Astrocyte (in vitro differentiated cells and primary cell): Measurements from ENCODE around the gene LRRK2. TPM values are rescaled to one million over a fixed set of nuclear protein-coding genes. Genes with fewer than 3 reads are reported as not detected.

Experiments used
- DNase-seq: peaks from one replicate; pipeline ENCODE4 v3.0.0-alpha.2; 2010; ENCODE audit warnings: low read depth
- FAIRE-seq: peaks from 2 replicates; lab custom pipeline; 2011; peaks lifted over from hg19 to GRCh38; lab: Jason Lieb, UNC
- H2AFZ ChIP-seq: 2 replicates; pipeline ENCODE4 v1.6.0; 2012; ENCODE audit warnings: low read depth, low read length, inconsistent platforms
- H3K27ac ChIP-seq: 2 replicates; pipeline ENCODE4 v1.5.1; 2011; ENCODE audit warnings: low read depth, low read length, inconsistent platforms
- H3K27me3 ChIP-seq: 2 replicates; pipeline ENCODE4 v1.6.0; 2011; ENCODE audit warnings: low read length, inconsistent platforms; ENCODE audit not compliant: insufficient read depth
- H3K36me3 ChIP-seq: 2 replicates; pipeline ENCODE4 v1.5.1; 2011; ENCODE audit warnings: low read length, inconsistent platforms; ENCODE audit not compliant: insufficient read depth
- H3K4me1 ChIP-seq: 2 replicates; pipeline ENCODE4 v1.5.1; 2011; ENCODE audit warnings: low read length, inconsistent platforms; ENCODE audit not compliant: insufficient read depth
- H3K4me2 ChIP-seq: 2 replicates; pipeline ENCODE4 v1.6.0; 2012; ENCODE audit warnings: low read length, inconsistent platforms
- H3K4me3 ChIP-seq: 2 replicates; pipeline ENCODE4 v1.5.1; 2011; ENCODE audit warnings: low read depth, mild to moderate bottlenecking, low read length, inconsistent platforms; ENCODE audit not compliant: insufficient read depth
- H3K79me2 ChIP-seq: 2 replicates; pipeline ENCODE4 v1.6.0; 2012; ENCODE audit warnings: mild to moderate bottlenecking, low read length, inconsistent platforms; ENCODE audit not compliant: insufficient read depth
- H3K9ac ChIP-seq: 2 replicates; pipeline ENCODE4 v1.6.0; 2012; ENCODE audit warnings: mild to moderate bottlenecking, low read length, inconsistent platforms
- H3K9me3 ChIP-seq: 2 replicates; pipeline ENCODE4 v1.5.1; 2012; ENCODE audit warnings: low read depth, mild to moderate bottlenecking, low read length, inconsistent platforms; ENCODE audit not compliant: insufficient read depth
- H4K20me1 ChIP-seq: 2 replicates; pipeline ENCODE4 v1.6.0; 2012; ENCODE audit warnings: low read length, inconsistent platforms; ENCODE audit not compliant: insufficient read depth
- H3K27ac Mint-ChIP-seq: one replicate; pipeline ENCODE4 v1.8.0; 2021; ENCODE audit warnings: mild to moderate bottlenecking, mixed read lengths; ENCODE audit not compliant: unreplicated experiment
- H3K27me3 Mint-ChIP-seq: one replicate; pipeline ENCODE4 v1.8.0; 2021; ENCODE audit warnings: low read depth, mixed read lengths; ENCODE audit not compliant: unreplicated experiment
- H3K36me3 Mint-ChIP-seq: one replicate; pipeline ENCODE4 v1.8.0; 2021; ENCODE audit warnings: low read depth, mixed read lengths; ENCODE audit not compliant: unreplicated experiment
- H3K4me1 Mint-ChIP-seq: one replicate; pipeline ENCODE4 v1.8.0; 2021; ENCODE audit warnings: low read depth, mixed read lengths; ENCODE audit not compliant: unreplicated experiment
- H3K4me3 Mint-ChIP-seq: one replicate; pipeline ENCODE4 v1.8.0; 2021; ENCODE audit warnings: mild to moderate bottlenecking, moderate library complexity, mixed read lengths; ENCODE audit not compliant: unreplicated experiment
- H3K9me3 Mint-ChIP-seq: one replicate; pipeline ENCODE4 v1.8.0; 2021; ENCODE audit warnings: mild to moderate bottlenecking, mixed read lengths; ENCODE audit not compliant: unreplicated experiment
- CTCF ChIP-seq: IDR thresholded peaks from 2 replicates; pipeline ENCODE4 v1.5.1; 2011; ENCODE audit warnings: low read depth, mild to moderate bottlenecking, inconsistent platforms, low read length, moderate library complexity; ENCODE audit not compliant: insufficient read depth
- EZH2 ChIP-seq: IDR thresholded peaks from 2 replicates; pipeline ENCODE4 v1.6.1; 2012; ENCODE audit warnings: mild to moderate bottlenecking, low read length, inconsistent platforms; ENCODE audit not compliant: insufficient read depth
- total RNA-seq: library from RNA; stranded (reverse); gene quantifications from 2 replicates; pipeline ENCODE4 v1.2.1, GENCODE V29; 2021

Gene LRRK2
- total RNA-seq, 1 donor from 2014 or later, result 0.02 TPM

GRCh38 chr12:40314927-40315326, 90.1 kb downstream of the LRRK2 start:
- H3K27me3 ChIP-seq, result no peaks in the 10 kb centered on the region
- H3K27ac Mint-ChIP-seq, result no peak overlapping the region
- H3K4me1 Mint-ChIP-seq, result no peaks in the 10 kb centered on the region
- no peaks in the 10 kb centered on the region for H4K20me1 ChIP-seq
- no peaks in the 10 kb centered on the region for H3K27me3 Mint-ChIP-seq
- no peaks in the 10 kb centered on the region for H3K36me3 Mint-ChIP-seq
- no peak for TF ChIP-seq EZH2
- TF ChIP-seq CTCF, result no peak
- H3K36me3 ChIP-seq, result no peaks in the 10 kb centered on the region
- no peaks in the 10 kb centered on the region for H3K9me3 Mint-ChIP-seq
- H3K9me3 ChIP-seq, result no peaks in the 10 kb centered on the region
- no peak overlapping the region for H3K4me2 ChIP-seq
- no peaks in the 10 kb centered on the region for H3K4me1 ChIP-seq
- no peaks in the 10 kb centered on the region for H3K79me2 ChIP-seq
- no peak overlapping the region for H2AFZ ChIP-seq
- no peak for DNase-seq
- H3K4me3 Mint-ChIP-seq, result no peak overlapping the region
- no peak overlapping the region for H3K4me3 ChIP-seq
- H3K27ac ChIP-seq, result no peak overlapping the region
- no peak for FAIRE-seq
- H3K9ac ChIP-seq, result no peak overlapping the region

GRCh38 chr12:40315375-40315774, 90.6 kb downstream of the LRRK2 start:
- Histone ChIP-seq H4K20me1 (no peaks in the 10 kb centered on the region), H2AFZ (no peak overlapping the region), H3K4me2 (no peak overlapping the region), H3K9me3 (no peaks in the 10 kb centered on the region), H3K79me2 (no peaks in the 10 kb centered on the region), H3K27me3 (no peaks in the 10 kb centered on the region), H3K4me1 (no peaks in the 10 kb centered on the region), H3K4me3 (no peak overlapping the region), H3K36me3 (no peaks in the 10 kb centered on the region), H3K9ac (no peak overlapping the region), H3K27ac (no peak overlapping the region)
- no peak overlapping the region for H3K27ac Mint-ChIP-seq
- no peak for TF ChIP-seq EZH2
- TF ChIP-seq CTCF, result no peak
- no peak for FAIRE-seq
- no peak overlapping the region for H3K4me3 Mint-ChIP-seq
- no peak for DNase-seq
- H3K9me3 Mint-ChIP-seq, result no peaks in the 10 kb centered on the region
- H3K36me3 Mint-ChIP-seq, result no peaks in the 10 kb centered on the region
- H3K27me3 Mint-ChIP-seq, result no peaks in the 10 kb centered on the region
- no peaks in the 10 kb centered on the region for H3K4me1 Mint-ChIP-seq

GRCh38 chr12:40324261-40324660, 99.5 kb downstream of the LRRK2 start:
- Histone ChIP-seq H3K4me3 (no peak overlapping the region), H3K79me2 (no peaks in the 10 kb centered on the region), H3K9ac (no peak overlapping the region), H4K20me1 (no peaks in the 10 kb centered on the region), H2AFZ (no peak overlapping the region), H3K36me3 (no peaks in the 10 kb centered on the region), H3K27ac (no peak overlapping the region), H3K9me3 (no peaks in the 10 kb centered on the region), H3K4me1 (no peaks in the 10 kb centered on the region), H3K27me3 (no peaks in the 10 kb centered on the region), H3K4me2 (no peak overlapping the region)
- no peak overlapping the region for H3K27ac Mint-ChIP-seq
- TF ChIP-seq EZH2 (no peak), CTCF (no peak)
- H3K36me3 Mint-ChIP-seq, result no peaks in the 10 kb centered on the region
- peaks cover 2% of the 10 kb centered on the region for H3K9me3 Mint-ChIP-seq
- no peak for FAIRE-seq
- DNase-seq, result no peak
- no peak overlapping the region for H3K4me3 Mint-ChIP-seq
- H3K27me3 Mint-ChIP-seq, result no peaks in the 10 kb centered on the region
- no peaks in the 10 kb centered on the region for H3K4me1 Mint-ChIP-seq
